ENCODE measurements around the gene ELMO3.
A peak's percentile ranks its signal among the peaks of the same experiment; 100 is the strongest.

GRCh38 chr16:67191995-67192681 is 6.8 kb upstream of the ELMO3 start, which contains the start of gene E2F4:
- TF ChIP-seq CTCF (IDR thresholded peaks at IDR 0.05) (peak in 3 of 7 experiments; percentile 2 to 30 (median 2)), POLR2A (IDR thresholded peaks at IDR 0.05) (peak; percentile 37 to 57 (median 56))
